ENCODE measurements around the gene BTG1. TPM values are rescaled to one million over a fixed set of nuclear protein-coding genes. Genes with fewer than 3 reads are reported as not detected.

The BTG1 gene
- total and polyA plus RNA-seq, 2 of the 8 experiments (the other 6 are each of a cell fraction or from before 2014, with no cell fraction given), result 17.1 to 32.7 TPM

DNA sequence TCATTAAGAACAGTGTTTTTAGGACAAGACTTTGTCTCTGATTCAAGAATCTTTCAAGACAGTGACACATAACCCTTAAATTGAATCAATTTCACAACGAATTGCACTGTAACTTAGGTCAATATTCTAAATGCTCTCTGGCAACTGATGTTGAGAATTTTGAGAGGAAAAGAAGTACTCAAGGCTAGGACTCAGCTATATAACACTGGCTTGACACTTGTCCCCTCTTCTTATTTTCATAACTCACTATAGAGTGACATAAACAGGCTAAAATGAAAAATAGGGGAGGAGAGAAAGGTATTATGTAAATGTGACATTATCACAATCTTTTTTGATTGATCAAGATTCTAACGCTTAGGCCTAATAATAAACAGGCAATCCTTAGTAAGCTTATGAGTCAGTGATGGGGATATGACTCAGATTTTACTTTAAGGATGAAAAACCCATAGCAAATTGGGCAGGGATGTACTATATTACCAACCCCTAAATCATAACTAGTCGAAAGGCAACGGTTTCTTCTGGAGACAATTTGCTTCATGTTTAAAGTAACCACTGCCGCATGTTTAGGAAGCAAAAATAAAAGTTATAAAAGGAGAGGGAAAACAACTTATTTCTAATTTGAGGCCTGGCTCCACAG lies 10.9 kb downstream of the BTG1 start:
- Histone ChIP-seq H2BK12ac (ENCODE audit: low read depth, low read length) (no peak overlapping the region), H3K27me3 (replicated peaks in 1 of 4; ENCODE audit: control insufficient read depth in 3 of 4, extremely low read depth in 1 of 4, insufficient read depth in 3 of 4, low read length in 3 of 4) (no peaks in the 10 kb centered on the region), H3K4me1 (replicated peaks in 1 of 4; ENCODE audit: control insufficient read depth in 3 of 4, insufficient read depth in 4 of 4, low read length in 3 of 4) (peaks cover 1 to 30% (median 19%) of the 10 kb centered on the region in 4 experiments; a peak in 5 of 7 replicates), H3K79me1 (ENCODE audit: low read depth, low read length) (peaks cover 3% of the 10 kb centered on the region; the same call in 1 of the 2 replicates), H4K20me1 (replicated peaks in 1 of 2; ENCODE audit: control insufficient read depth in 1 of 2, insufficient read depth in 2 of 2, low read length in 2 of 2) (peaks cover 5 to 6% of the 10 kb centered on the region in 2 experiments), H3K56ac (replicated peaks; ENCODE audit: insufficient read length, low read depth, low read length) (no peak overlapping the region), H3K79me2 (ENCODE audit: control insufficient read depth in 1 of 2, insufficient read depth in 2 of 2, low read length in 2 of 2) (peaks cover 18 to 100% of the 10 kb centered on the region in 2 experiments; a peak in 3 of 4 replicates), H2BK20ac (ENCODE audit: low read length) (no peak overlapping the region), H4K91ac (replicated peaks; ENCODE audit: insufficient read length, low read length) (no peak overlapping the region), H2BK5ac (ENCODE audit: low read depth, low read length) (no peak overlapping the region), H3K4me2 (ENCODE audit: insufficient read depth in 1 of 2, low read depth in 2 of 2, low read length in 2 of 2) (no peak overlapping the region), H2BK120ac (replicated peaks; ENCODE audit: low read depth, low read length) (no peak overlapping the region), H2BK15ac (ENCODE audit: low read length) (no peak overlapping the region), H3K36me3 (ENCODE audit: control insufficient read depth in 2 of 4, insufficient read depth in 4 of 4, low read length in 3 of 4) (peaks cover 0 to 4% (median 0%) of the 10 kb centered on the region in 4 experiments; a peak in 1 of 8 replicates), H4K5ac (ENCODE audit: insufficient read length, low read depth, low read length) (no peak overlapping the region), H2AK5ac (ENCODE audit: low read depth, low read length) (no peak overlapping the region), H3K14ac (ENCODE audit: insufficient read length) (no peak overlapping the region), H3K9ac (replicated peaks in 1 of 4; ENCODE audit: extremely low read depth in 1 of 4, low read depth in 3 of 4, low read length in 3 of 4) (no peak overlapping the region), H3K4me3 (ENCODE audit: extremely low read depth in 1 of 4, insufficient read depth in 2 of 4, low read depth in 3 of 4, low read length in 4 of 4) (no peak overlapping the region), H3K4ac (replicated peaks; ENCODE audit: insufficient read length, low read depth, low read length) (no peak overlapping the region), H4K8ac (ENCODE audit: extremely low read depth, insufficient read depth, low read length) (no peak overlapping the region), H3K27ac (ENCODE audit: low read depth, low read length) (no peak overlapping the region), H2AFZ (ENCODE audit: low read length) (no peak overlapping the region), H3K23me2 (ENCODE audit: low read depth, low read length) (no peaks in the 10 kb centered on the region), H3K9me3 (ENCODE audit: insufficient read depth in 2 of 2, low read depth in 1 of 2, low read length in 1 of 2) (no peaks in the 10 kb centered on the region), H3K23ac (ENCODE audit: insufficient read length) (no peak overlapping the region), H3K18ac (ENCODE audit: extremely low read depth, low read length) (no peak overlapping the region)
- ChIA-PET CTCF (ENCODE audit: partially characterized antibody) (interaction anchor here (0.6 to 1.0 kb wide), 3 partner anchors 327 to 754 kb away, joined by 3 to 5 read pairs (median 3); no protein-coding TSS in a partner anchor), POLR2A (ENCODE audit: partially characterized antibody) (interaction anchor here (0.9 to 7.4 kb wide), 2 partner anchors 11 to 16 kb away, joined by 3 to 119 read pairs; partner anchors contain the start of gene BTG1)
- DNase-seq (ENCODE audit: low read depth in 1 of 2, low spot score in 2 of 2) (no peak), FAIRE-seq (no peak)
- WGBS, 2 experiments (ENCODE audit: extremely low coverage in 1 of 2, insufficient coverage in 1 of 2, insufficient read length in 1 of 2, insufficient replicate concordance in 2 of 2, low coverage in 1 of 2, low lambda C conversion rate in 2 of 2, missing lambda C conversion rate in 1 of 2), result 85% methylated on average over 5 of the region's 5 CpGs; no CpG with 5 or more reads in 1 of the 2 experiments
- TF ChIP-seq KDM4A (IDR thresholded peaks at IDR 0.05; ENCODE audit: low read depth, low read length, severe bottlenecking) (no peak), KDM1A (IDR thresholded peaks at IDR 0.05; ENCODE audit: borderline replicate concordance, low read length) (no peak)
